ENCODE results near the gene KCNJ6. TPM values are rescaled to one million over a fixed set of nuclear protein-coding genes. Genes with fewer than 3 reads are reported as not detected.

KCNJ6 gene
- total and polyA plus RNA-seq, 4 donors = 0.01 TPM; not detected in 3

- H3K4me1 ChIP-seq (ENCODE audit: control insufficient read depth in 4 of 4, insufficient read depth in 4 of 4, low read length in 3 of 4) = no peaks in the 10 kb centered on the region
- no peak overlapping the region for H3K9ac ChIP-seq (ENCODE audit: low read depth in 1 of 2, low read length in 2 of 2)
- TF ChIP-seq HNF4G (IDR thresholded peaks at IDR 0.05) (no peak), CTCF (IDR thresholded peaks at IDR 0.05; ENCODE audit: low read depth, low read length, missing input control) (no peak), MAX (IDR thresholded peaks at IDR 0.05) (no peak), SP1 (IDR thresholded peaks at IDR 0.05) (no peak), ATF3 (IDR thresholded peaks at IDR 0.05) (no peak), YY1 (IDR thresholded peaks at IDR 0.05) (no peak), FOXA2 (IDR thresholded peaks at IDR 0.05) (no peak), JUND (IDR thresholded peaks at IDR 0.05) (no peak), GABPA (IDR thresholded peaks at IDR 0.05 in 1 of 2, conservative IDR thresholded peaks at IDR 0.05 in 1 of 2) (no peak), ZBTB33 (IDR thresholded peaks at IDR 0.05) (no peak), NR2F2 (IDR thresholded peaks at IDR 0.05) (no peak), REST (IDR thresholded peaks at IDR 0.05) (no peak), FOXA1 (IDR thresholded peaks at IDR 0.05) (no peak), HNF4A (conservative IDR thresholded peaks at IDR 0.05) (no peak)
- DNase-seq (ENCODE audit: low spot score) = no peak
- H3K9me3 ChIP-seq (ENCODE audit: control insufficient read depth in 4 of 4, low read length in 3 of 4) = no peaks in the 10 kb centered on the region
- whole genome bisulfite sequencing = 65% methylated on average over 2 of the region's 2 CpGs
- peaks cover 0 to 3% (median 0%) of the 10 kb centered on the region in 4 donors for H3K27me3 ChIP-seq (ENCODE audit: control insufficient read depth in 4 of 4, insufficient read depth in 4 of 4, low read length in 3 of 4)
- no peaks in the 10 kb centered on the region for H3K36me3 ChIP-seq (ENCODE audit: control insufficient read depth in 4 of 4, insufficient read depth in 3 of 4, low read depth in 1 of 4, low read length in 3 of 4)
- no peak overlapping the region for H3K27ac ChIP-seq (ENCODE audit: low read depth in 1 of 2, low read length in 2 of 2)
- H3K4me3 ChIP-seq (ENCODE audit: low read depth in 1 of 3, low read length in 3 of 3) = no peak overlapping the region
Measured at GRCh38 chr21:37800057-37800455, 116.2 kb downstream of the KCNJ6 start.

GRCh38 chr21:37799211-37800056, 116.8 kb downstream of the KCNJ6 start:
- Histone ChIP-seq H3K36me3 (ENCODE audit: control insufficient read depth in 4 of 4, insufficient read depth in 3 of 4, low read depth in 1 of 4, low read length in 3 of 4) (no peaks in the 10 kb centered on the region), H3K9ac (ENCODE audit: low read depth in 1 of 2, low read length in 2 of 2) (no peak overlapping the region), H3K4me1 (ENCODE audit: control insufficient read depth in 4 of 4, insufficient read depth in 4 of 4, low read length in 3 of 4) (no peaks in the 10 kb centered on the region), H3K27me3 (ENCODE audit: control insufficient read depth in 4 of 4, insufficient read depth in 4 of 4, low read length in 3 of 4) (peaks cover 0 to 3% (median 0%) of the 10 kb centered on the region in 4 donors), H3K27ac (ENCODE audit: low read depth in 1 of 2, low read length in 2 of 2) (no peak overlapping the region), H3K9me3 (ENCODE audit: control insufficient read depth in 4 of 4, low read length in 3 of 4) (no peaks in the 10 kb centered on the region), H3K4me3 (ENCODE audit: low read depth in 1 of 3, low read length in 3 of 3) (no peak overlapping the region)
- WGBS = 19% methylated on average over 3 of the region's 3 CpGs
- no peak for DNase-seq (ENCODE audit: low spot score)
- TF ChIP-seq TAF1 (conservative IDR thresholded peaks at IDR 0.05) (no peak), RAD21 (IDR thresholded peaks at IDR 0.05) (no peak), HNF4A (conservative IDR thresholded peaks at IDR 0.05) (no peak), HNF4G (IDR thresholded peaks at IDR 0.05) (no peak), FOXA1 (IDR thresholded peaks at IDR 0.05) (no peak), RXRA (IDR thresholded peaks at IDR 0.05) (no peak), NR2F2 (IDR thresholded peaks at IDR 0.05) (no peak), CTCF (IDR thresholded peaks at IDR 0.05; ENCODE audit: low read depth, low read length, missing input control) (no peak), FOXA2 (IDR thresholded peaks at IDR 0.05) (no peak), ZBTB33 (IDR thresholded peaks at IDR 0.05) (no peak), JUND (IDR thresholded peaks at IDR 0.05) (no peak), MAX (IDR thresholded peaks at IDR 0.05) (no peak)

Data from liver (tissue), 9 donors.